ENCODE measurements around the gene RFC4. TPM values are rescaled to one million over a fixed set of nuclear protein-coding genes. Genes with fewer than 3 reads are reported as not detected.
"Not testable (repeated sequence)": the region's sequence is repeated elsewhere in the genome, so short reads cannot be mapped to it uniquely, and the experiment has no call there.

RFC4 gene, protein sequence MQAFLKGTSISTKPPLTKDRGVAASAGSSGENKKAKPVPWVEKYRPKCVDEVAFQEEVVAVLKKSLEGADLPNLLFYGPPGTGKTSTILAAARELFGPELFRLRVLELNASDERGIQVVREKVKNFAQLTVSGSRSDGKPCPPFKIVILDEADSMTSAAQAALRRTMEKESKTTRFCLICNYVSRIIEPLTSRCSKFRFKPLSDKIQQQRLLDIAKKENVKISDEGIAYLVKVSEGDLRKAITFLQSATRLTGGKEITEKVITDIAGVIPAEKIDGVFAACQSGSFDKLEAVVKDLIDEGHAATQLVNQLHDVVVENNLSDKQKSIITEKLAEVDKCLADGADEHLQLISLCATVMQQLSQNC
- total RNA-seq: 10 to 100 TPM in 1 of 4 donors, 1 to 10 TPM in 3; 7.3 to 10.9 (median 7.8) TPM

- no peaks in the 10 kb centered on the region for H3K9me3 ChIP-seq
- peak within 1 kb of the TSS; percentile 5 to 83 (median 83) for H3K4me3 ChIP-seq (replicated peaks in 1 of 3)
- H3K36me3 ChIP-seq: no peaks in the 10 kb centered on the region
- TF ChIP-seq POLR2A (IDR thresholded peaks at IDR 0.05) (peak in 1 of 2 donors; percentile 79), CTCF (IDR thresholded peaks at IDR 0.05) (no peak)
- DNase-seq: peak; percentile 85 to 89
- WGBS, 2 donors: 0 to 1% methylated on average over 27 to 49 of the region's 70 CpGs
- H3K27me3 ChIP-seq: no peaks in the 10 kb centered on the region
- H3K4me1 ChIP-seq: peaks cover 4 to 14% of the 10 kb centered on the region in 2 donors
- intact Hi-C loops (cut with DNase I): no loop called here
- peak within 1 kb of the TSS; percentile 46 to 93 (median 84) for H3K27ac ChIP-seq
These were observed at the start of gene RFC4 for GRCh38 chr3:186806089-186807055. Gene RFC4, minus strand, starts transcription at chr3:186806482. Its CDS starts 1,769 bp downstream, at chr3:186804713.

GRCh38 chr3:186854954-186855353 lies 48.7 kb upstream of the RFC4 start:
- WGBS, 2 donors: 0% methylated on average over 1 of the region's 1 CpG
- Histone ChIP-seq H3K27ac (no peak overlapping the region), H3K9me3 (no peaks in the 10 kb centered on the region), H3K4me1 (no peaks in the 10 kb centered on the region), H3K36me3 (no peaks in the 10 kb centered on the region), H3K27me3 (no peaks in the 10 kb centered on the region), H3K4me3 (replicated peaks in 1 of 3) (no peak overlapping the region)
- intact Hi-C loops (cut with DNase I): loop anchor here (5.0 kb wide), 1 partner anchor 72 kb away; no protein-coding TSS in a partner anchor
- DNase-seq: no peak
- TF ChIP-seq POLR2A (IDR thresholded peaks at IDR 0.05): no peak
- TF ChIP-seq CTCF (IDR thresholded peaks at IDR 0.05): no peak

DNA sequence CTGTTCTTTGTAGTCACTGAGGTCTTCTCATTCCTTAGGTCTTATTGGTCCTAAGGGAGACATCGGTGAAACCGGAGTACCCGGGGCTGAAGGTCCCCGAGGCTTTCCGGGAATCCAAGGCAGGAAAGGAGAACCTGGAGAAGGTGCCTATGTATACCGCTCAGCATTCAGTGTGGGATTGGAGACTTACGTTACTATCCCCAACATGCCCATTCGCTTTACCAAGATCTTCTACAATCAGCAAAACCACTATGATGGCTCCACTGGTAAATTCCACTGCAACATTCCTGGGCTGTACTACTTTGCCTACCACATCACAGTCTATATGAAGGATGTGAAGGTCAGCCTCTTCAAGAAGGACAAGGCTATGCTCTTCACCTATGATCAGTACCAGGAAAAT lies 47.9 kb upstream of the RFC4 start:
- WGBS, 2 donors: 95 to 97% methylated on average over 8 of the region's 8 CpGs
- TF ChIP-seq CTCF (IDR thresholded peaks at IDR 0.05) (no peak), POLR2A (IDR thresholded peaks at IDR 0.05) (no peak)

GRCh38 chr3:186852994-186853393 lies 46.7 kb upstream of the RFC4 start:
- Histone ChIP-seq H3K27me3 (no peaks in the 10 kb centered on the region), H3K4me3 (replicated peaks in 1 of 3) (no peak overlapping the region), H3K27ac (no peak overlapping the region), H3K4me1 (no peaks in the 10 kb centered on the region), H3K36me3 (no peaks in the 10 kb centered on the region), H3K9me3 (no peaks in the 10 kb centered on the region)
- TF ChIP-seq CTCF (IDR thresholded peaks at IDR 0.05) (no peak), POLR2A (IDR thresholded peaks at IDR 0.05) (no peak)
- intact Hi-C loops (cut with DNase I): loop anchor here (5.0 kb wide), 1 partner anchor 74 kb away; no protein-coding TSS in a partner anchor
- 92% methylated on average over 6 of the region's 6 CpGs for WGBS, 2 donors
- no peak for DNase-seq

More for the DNA sequence above, 47.9 kb upstream of the RFC4 start:
- Histone ChIP-seq H3K36me3 (no peaks in the 10 kb centered on the region), H3K9me3 (no peaks in the 10 kb centered on the region), H3K27me3 (no peaks in the 10 kb centered on the region), H3K27ac (no peak overlapping the region), H3K4me3 (replicated peaks in 1 of 3) (no peak overlapping the region), H3K4me1 (no peaks in the 10 kb centered on the region)
- DNase-seq: no peak
- intact Hi-C loops (cut with DNase I): loop anchor here (5.0 kb wide), 1 partner anchor 73 kb away; no protein-coding TSS in a partner anchor

DNA sequence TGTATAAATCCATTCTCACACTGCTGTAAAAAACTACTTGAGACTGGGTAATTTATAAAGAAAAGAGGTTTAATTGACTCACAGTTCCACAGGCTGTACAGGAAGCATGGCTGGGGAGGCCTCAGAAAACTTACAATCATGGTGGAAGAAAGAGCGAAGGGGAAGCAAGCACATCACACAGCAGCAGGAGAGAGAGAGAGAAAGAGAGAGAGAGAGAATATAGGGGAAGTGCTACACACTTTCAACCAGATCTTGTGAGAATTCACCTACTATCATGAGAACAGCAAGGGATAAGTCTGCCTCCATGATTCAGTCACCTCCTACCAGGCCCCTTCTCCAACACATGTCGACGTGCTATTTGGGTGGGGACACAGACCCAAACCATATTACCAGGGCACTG lies 45.6 kb upstream of the RFC4 start:
- intact Hi-C loops (cut with DNase I): loop anchor here (2.0 to 5.0 kb wide), 2 partner anchors 75 to 313 kb away; no protein-coding TSS in a partner anchor
- H3K9me3 ChIP-seq; H3K27me3 ChIP-seq; H3K4me1 ChIP-seq; H3K4me3 ChIP-seq (replicated peaks in 1 of 3); H3K27ac ChIP-seq; DNase-seq; H3K36me3 ChIP-seq: not testable (repeated sequence)
- 87 to 93% methylated on average over 3 of the region's 3 CpGs for WGBS, 2 donors

Measured in thyroid gland (tissue), 4 donors.